Effector CD4-positive, alpha-beta T cell (primary cell): Measurements from ENCODE around the gene ZNF691.
"Not testable (repeated sequence)": the region's sequence is repeated elsewhere in the genome, so short reads cannot be mapped to it uniquely, and the experiment has no call there.

Source experiments
- DNase-seq: peaks from one replicate; pipeline ENCODE4 v3.0.0-alpha.2; 2020

Gene ZNF691

DNA sequence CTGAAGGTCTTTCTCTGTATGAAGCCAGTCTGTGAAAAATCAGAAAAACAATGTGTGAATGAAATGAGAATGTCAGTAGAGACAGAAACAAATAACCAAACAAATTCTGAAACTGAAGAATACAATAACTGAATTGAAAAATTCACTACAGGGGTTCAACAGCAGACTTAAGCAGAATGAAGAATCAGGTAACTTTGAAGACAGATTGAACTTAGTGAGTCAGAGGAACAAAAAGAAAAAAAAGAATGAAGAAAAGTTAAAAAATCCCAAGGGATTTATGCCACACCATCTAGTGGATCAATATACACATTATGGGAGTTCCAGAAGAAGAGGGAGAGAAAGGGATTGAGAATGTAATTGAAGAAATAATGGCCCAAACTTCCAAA, 14.6 kb downstream of the ZNF691 start:
- DNase-seq = no peak

DNA sequence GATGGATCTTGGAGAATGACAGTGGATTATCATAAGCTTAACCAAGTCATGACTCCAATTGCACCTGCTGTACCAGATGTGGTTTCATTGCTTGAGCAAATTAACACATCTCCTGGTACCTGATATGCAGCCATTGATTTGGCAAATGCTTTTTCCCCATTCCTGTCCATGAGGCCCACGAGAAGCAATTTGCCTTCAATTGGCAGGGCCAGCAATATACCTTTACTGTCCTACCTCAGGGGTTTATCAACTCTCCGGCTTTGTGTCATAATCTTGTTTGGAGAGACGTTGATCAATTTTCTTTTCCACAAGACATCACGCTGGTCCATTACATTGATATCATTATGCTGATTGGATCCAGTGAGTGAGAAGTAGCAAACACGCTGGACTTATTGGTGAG, 20.1 kb downstream of the ZNF691 start:
- no peak for DNase-seq

DNA sequence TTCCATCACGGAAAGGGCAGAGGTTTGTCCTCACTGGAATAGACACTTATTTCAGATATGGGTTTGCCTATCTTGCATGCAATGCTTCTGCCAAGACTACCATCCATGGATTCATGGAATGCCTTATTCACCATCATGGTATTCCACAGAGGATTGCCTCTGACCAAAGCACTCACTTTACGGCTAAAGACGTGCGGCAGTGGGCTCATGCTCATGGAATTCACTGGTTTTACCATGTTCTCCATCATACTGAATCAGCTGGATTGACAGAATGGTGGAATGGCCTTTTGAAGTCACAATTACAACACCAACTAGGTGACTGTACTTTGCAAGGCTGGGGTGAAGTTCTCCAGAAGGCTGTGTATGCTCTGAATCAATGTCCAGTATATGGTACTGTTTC, 22.1 kb downstream of the ZNF691 start:
- DNase-seq = not testable (repeated sequence)

DNA sequence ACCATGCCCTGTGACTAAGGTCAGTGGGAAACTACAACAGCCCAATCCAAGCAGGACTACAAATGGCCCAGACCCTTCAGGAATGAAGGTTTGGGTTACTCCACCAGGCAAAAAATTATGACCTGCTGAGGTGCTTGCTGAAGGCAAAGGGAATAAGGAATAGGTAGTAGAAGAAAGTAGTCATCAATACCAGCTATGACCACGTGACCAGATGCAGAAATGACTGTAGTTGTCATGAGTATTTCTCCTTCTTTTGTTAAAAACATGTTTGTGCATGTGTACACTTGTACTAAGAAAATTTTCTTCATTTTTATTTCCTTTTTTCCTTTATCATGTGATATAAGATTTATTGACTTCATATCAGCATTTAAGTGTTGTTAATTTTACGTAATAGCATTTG, 22.8 kb downstream of the ZNF691 start:
- DNase-seq = not testable (repeated sequence)

DNA sequence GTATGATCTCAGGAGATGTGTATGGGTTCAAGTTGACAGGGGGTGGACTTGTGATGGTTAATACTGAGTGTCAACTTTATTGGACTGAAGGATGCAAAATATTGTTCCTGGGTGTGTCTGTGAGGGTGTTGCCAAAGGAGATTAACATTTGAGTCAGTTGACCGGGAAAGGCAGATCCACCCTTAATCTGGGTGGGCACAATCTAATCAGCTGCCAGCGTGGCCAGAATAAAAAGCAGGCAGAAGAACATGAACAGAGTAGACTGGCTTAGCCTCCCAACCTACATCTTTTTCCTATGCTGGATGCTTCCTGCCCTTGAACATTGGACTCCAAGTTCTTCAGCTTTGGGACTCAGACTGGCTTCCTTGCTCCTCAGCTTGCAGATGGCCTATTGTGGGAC, 23.3 kb downstream of the ZNF691 start:
- DNase-seq = not testable (repeated sequence)

DNA sequence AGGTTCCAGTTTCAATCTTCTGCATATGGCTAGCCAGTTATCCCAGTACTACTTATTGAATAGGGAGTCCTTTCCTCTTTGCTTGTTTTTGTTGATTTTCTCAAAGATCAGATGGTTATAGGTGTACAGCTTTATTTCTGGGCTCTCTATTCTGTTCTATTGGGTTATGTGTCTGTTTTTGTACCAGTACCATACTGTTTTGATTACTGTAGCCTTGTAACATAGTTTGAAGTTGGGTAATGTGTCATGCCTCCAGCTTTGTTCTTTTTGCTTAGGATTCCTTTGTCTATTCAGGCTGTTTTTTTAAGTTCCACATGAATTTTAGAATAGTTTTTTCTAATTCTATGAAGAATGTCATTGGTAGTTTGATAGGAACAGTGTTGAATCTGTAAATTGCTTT, 26.7 kb downstream of the ZNF691 start:
- DNase-seq = not testable (repeated sequence)

DNA sequence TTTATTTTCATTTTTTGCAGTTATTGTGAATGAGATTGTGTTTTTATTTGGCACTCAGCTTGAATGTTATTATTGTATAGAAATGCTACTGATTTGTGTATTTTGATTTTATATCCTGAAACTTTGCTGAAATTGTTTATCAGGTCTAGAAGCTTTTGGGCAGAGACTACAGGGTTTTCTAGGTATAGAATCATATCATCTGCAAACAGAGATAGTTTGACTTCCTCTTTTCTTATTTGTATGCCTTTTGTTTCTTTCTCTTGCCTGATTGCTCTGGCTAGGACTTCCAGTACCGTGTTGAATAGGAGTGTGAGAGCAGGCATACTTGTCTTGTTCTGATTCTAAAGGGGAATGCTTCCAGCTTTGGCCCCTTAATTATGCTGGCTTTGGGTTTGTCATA, 27.3 kb downstream of the ZNF691 start:
- DNase-seq = no peak

DNA sequence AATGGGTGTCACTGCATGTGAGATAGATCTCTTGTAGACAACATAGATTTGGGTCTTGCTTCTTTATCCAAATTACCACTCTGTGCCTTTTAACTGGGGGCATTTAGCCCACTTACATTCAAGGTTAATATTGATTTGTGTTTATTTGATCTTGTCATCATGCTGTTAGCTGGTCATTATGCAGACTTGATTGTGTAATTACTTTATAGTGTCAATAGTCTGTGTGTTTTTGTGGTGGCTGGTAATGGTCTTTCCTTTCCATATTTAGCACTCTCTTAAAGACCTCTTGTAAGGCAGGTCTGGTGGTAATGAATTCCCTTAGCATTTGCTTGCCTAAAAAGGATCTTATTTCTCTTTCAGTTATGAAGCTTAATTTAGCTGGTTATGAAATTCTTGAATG, 29.6 kb downstream of the ZNF691 start:
- no peak for DNase-seq

DNA sequence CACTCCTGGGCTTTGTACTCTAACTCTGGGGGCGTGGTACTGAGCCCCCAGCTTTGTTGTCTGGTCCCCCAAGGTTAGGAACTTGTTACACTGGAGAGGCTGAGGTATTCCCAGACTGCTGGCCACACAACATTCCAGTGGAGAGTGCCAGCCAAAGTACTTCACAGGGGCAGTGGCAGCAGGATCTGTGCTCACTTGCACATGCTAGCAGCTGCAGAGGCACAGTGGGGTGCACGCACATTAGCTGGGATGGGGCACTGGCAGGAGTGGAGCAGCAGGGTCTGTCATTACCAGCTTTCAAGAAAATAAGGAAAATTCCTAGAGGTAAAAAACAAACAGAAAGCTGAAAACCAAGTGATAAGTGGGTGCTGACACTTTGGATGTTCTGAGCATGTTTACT, 31.0 kb downstream of the ZNF691 start:
- DNase-seq = no peak

DNA sequence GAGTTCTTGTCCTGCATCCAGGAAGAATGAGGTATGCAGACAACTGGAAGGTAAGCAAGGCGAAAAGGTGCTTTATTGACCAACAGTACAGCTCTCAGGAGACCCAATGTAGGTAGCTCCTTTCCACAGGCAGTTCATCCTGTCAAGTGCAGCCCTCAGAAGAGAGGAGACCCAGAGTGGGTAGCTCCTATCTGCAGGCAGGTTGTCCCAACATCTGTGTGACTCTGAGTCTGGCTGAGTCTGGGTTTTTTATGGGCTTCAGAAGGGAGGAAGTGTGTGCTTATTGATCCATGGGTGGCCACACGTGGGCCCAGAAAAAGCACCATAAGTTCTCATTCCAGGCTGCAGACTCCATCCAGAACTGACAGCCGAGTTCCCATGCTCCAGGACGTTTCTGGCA, 34.0 kb downstream of the ZNF691 start:
- no peak for DNase-seq

DNA sequence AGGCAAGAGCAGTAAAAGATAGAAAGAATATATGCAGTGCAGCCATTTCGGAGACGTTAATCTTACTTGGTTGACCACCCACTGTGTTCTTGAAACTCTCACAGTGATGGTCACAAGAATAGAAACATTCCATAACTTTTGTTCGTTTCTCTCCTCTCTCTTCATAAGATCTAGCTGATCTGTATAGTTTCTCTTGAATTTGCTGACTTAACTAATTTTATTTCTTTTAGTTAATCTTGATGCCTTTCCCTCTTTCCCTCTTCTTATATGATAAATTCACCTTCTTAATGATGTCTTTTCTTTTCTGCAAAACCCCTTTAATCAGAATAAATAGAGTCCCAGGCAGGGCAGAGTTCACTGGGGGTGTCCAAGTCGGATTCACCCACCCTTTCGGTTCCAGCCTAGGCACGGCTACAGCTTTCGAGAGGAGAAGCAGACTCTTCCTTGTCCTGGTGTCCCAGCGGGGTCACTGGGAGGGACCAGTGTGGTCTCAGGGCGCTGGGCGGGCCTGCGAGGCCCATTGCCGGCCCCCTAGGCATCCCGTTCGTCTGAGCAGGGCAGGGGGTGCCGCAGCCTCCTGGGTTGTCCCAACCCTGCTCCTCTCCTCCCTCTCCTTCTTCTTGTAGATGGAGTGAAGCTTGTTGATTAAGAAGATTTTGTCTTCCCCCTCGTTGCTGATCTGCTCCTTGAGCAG, 39.8 kb downstream of the ZNF691 start:
- DNase-seq = no peak

DNA sequence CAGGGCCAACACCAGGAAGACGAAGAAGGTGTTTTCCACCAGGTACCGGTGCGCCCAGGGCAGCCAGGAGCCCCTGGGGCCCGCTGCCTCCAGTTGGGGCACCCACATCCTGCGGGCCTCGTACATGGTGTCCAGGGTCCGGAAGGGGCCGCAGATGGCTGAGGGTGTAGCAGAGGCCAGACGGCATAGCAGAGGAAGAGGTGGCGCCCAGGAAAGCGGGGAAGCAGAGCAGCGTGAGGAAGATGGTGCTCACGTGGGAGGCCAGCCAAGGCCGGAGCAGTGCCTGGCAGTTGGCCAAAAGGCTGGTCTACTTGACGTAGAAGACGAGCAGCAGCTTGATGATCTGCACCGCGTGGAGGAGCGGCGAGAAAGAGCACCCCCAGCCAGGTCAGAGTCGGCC, 40.4 kb downstream of the ZNF691 start:
- no peak for DNase-seq

DNA sequence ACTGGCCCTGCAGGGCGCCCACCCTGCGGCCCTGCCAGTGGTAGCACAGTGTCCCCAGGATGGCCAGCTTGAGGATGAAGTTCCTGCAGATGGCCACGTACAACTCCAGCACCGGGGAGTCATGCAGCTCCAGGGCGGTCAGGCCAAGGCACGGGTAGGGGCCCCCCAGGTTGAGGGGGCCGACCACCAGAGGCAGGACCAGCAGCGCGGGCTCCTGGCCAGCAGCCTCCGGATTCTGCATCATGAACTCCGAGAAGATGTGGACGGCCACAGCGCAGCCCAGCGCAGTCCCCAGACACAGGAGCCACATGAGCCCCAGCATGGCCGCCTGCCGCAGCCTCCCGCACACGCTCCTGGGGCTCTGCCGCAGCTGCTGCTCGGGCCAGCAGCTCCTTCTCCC, 41.0 kb downstream of the ZNF691 start:
- DNase-seq = no peak

DNA sequence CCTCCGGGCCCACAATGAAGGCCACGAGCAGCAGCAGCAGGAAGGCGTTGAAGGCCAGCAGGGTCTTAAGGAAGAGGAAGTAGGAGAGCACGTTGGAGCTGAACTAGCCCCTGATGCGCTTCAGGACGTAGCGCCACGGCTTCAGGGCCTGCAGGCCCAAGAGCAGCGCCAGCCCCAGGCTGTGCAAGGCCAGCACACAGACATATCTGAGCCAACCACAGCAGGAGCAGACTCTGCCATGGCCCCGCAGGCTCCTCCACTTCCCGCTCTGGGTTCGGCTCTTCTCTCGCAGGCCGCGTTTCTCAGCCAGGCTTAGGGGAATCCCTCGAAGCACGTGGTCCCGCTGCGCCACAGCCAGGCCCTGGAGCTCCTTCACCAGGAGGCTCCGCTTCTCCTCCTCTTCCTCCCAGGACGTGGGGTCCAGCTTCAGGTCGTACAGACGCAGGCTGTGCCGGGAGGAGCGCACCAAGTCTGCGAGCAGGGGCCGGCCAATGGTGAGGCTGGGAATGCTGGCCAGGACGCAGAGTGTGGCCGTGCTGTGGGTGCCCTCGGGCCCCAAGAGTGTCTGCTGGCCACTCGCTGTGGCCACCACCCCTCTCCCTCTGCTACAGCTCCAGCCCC, 41.7 kb downstream of the ZNF691 start:
- no peak for DNase-seq

DNA sequence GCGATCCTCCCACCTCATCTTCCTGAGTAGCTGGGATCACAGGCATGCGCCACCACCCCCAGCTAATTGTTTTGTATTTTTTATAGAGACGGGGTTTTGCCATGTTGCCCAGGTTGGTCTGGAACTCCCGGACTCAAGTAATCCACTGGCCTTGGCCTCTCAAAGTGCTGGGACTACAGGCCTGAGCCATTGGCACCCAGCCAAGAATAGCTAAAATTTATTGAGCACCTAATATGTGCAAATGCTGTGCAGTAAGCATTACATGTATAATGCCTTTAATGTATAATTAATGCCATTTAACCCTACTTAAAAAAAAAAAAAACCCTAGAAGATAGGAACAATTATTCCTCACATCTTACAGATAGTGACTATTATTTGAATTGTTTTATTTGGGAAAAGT, 42.9 kb downstream of the ZNF691 start:
- DNase-seq = no peak

DNA sequence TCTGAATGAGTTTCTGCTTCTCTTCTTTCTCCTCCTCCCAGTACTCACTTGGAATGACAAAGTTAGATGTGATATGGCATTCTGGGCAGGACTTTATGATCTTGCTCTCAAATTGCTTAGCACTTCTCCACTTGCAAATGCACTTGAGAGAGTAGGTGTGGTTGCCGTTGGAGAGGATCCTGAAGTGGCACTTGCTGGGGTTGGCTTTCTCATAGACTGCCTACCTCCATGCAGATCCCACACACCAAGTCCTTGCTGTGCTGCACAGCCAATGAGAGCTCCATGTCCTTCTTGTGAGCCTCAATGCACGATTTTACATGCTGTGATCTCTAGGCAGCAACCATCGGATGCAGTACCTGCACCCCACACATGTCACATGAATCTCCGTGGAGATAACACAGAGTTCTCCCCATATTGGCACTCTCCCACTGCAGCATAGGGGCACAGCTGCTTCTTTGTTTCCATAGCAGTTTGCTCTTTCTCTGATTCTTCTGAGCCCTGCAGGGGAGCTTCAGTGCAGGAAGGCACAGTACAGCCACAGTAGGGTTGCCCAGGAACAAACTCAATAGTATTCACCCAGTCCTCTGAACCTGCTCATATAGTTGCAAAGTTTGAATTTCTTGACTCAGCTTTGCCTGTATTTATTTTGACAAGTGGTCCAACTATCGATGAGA, 45.2 kb downstream of the ZNF691 start:
- no peak for DNase-seq

DNA sequence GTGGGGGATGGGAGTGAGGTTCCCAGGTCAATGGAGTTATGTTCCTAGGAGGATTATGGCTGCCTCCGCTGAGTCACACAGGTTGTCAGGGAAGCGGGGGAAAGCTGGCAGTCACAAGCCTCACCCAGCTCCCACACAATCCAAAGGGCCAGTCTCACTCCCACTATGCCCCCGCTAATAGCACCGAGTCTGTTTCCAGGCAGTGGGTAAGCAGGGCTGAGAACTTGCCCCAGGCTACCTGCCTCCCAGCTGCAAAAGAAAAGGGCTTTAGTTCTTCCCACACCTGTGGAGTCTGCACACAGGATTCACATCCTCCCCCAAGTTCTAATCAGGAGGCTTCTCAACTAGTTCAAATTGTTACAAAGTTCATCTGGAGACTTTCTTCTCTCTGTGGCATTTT, 53.5 kb downstream of the ZNF691 start:
- not testable (repeated sequence) for DNase-seq
